ENCODE data around the gene KRT27.
"Not testable (repeated sequence)": the region's sequence is repeated elsewhere in the genome, so short reads cannot be mapped to it uniquely, and the experiment has no call there.

The KRT27 gene

GRCh38 chr17:40760105-40761016, 22.0 kb downstream of the KRT27 start:
- no peak overlapping the region for H2AFZ ChIP-seq (ENCODE audit: low read length, unreplicated experiment)
- H3K4me1 ChIP-seq (ENCODE audit: control insufficient read depth, insufficient read depth, low read length, unreplicated experiment) = no peaks in the 10 kb centered on the region
- peaks cover 28% of the 10 kb centered on the region for H3K27me3 ChIP-seq (ENCODE audit: insufficient read depth, low read length)
- no peaks in the 10 kb centered on the region for H3K79me2 ChIP-seq (ENCODE audit: control insufficient read depth, insufficient read depth, low read length, unreplicated experiment)
- no peak overlapping the region for H3K27ac ChIP-seq (ENCODE audit: low read depth, low read length)
- H3K36me3 ChIP-seq (ENCODE audit: insufficient read depth, low read length) = no peaks in the 10 kb centered on the region
- H3K4me3 ChIP-seq (ENCODE audit: low read depth, low read length) = no peak overlapping the region

- Histone ChIP-seq H3K27me3 (ENCODE audit: insufficient read depth, low read length) (peaks cover 61% of the 10 kb centered on the region), H2AFZ (ENCODE audit: low read length, unreplicated experiment) (no peak within 1 kb of the TSS), H3K4me1 (ENCODE audit: control insufficient read depth, insufficient read depth, low read length, unreplicated experiment) (no peaks in the 10 kb centered on the region), H3K4me3 (ENCODE audit: low read depth, low read length) (no peak within 1 kb of the TSS), H3K79me2 (ENCODE audit: control insufficient read depth, insufficient read depth, low read length, unreplicated experiment) (no peaks in the 10 kb centered on the region), H3K27ac (ENCODE audit: low read depth, low read length) (no peak within 1 kb of the TSS), H3K36me3 (ENCODE audit: insufficient read depth, low read length) (no peaks in the 10 kb centered on the region)
Observed at GRCh38 chr17:40755231-40755630, 27.1 kb downstream of the KRT27 start, which contains the start of gene KRT25. Gene KRT25 (minus strand): TSS chr17:40755331. CDS start chr17:40755271, 60 bp downstream.

GRCh38 chr17:40753804-40754203, 28.5 kb downstream of the KRT27 start:
- H2AFZ ChIP-seq (ENCODE audit: low read length, unreplicated experiment) = no peak overlapping the region
- H3K27me3 ChIP-seq (ENCODE audit: insufficient read depth, low read length) = peaks cover 66% of the 10 kb centered on the region
- H3K36me3 ChIP-seq (ENCODE audit: insufficient read depth, low read length) = no peaks in the 10 kb centered on the region
- H3K27ac ChIP-seq (ENCODE audit: low read depth, low read length) = no peak overlapping the region
- no peaks in the 10 kb centered on the region for H3K79me2 ChIP-seq (ENCODE audit: control insufficient read depth, insufficient read depth, low read length, unreplicated experiment)
- no peaks in the 10 kb centered on the region for H3K4me1 ChIP-seq (ENCODE audit: control insufficient read depth, insufficient read depth, low read length, unreplicated experiment)
- H3K4me3 ChIP-seq (ENCODE audit: low read depth, low read length) = no peak overlapping the region

GRCh38 chr17:40751065-40751464, 31.3 kb downstream of the KRT27 start:
- Histone ChIP-seq H3K79me2 (ENCODE audit: control insufficient read depth, insufficient read depth, low read length, unreplicated experiment) (no peaks in the 10 kb centered on the region), H2AFZ (ENCODE audit: low read length, unreplicated experiment) (no peak overlapping the region), H3K4me3 (ENCODE audit: low read depth, low read length) (no peak overlapping the region), H3K27me3 (ENCODE audit: insufficient read depth, low read length) (peaks cover 70% of the 10 kb centered on the region), H3K36me3 (ENCODE audit: insufficient read depth, low read length) (no peaks in the 10 kb centered on the region), H3K4me1 (ENCODE audit: control insufficient read depth, insufficient read depth, low read length, unreplicated experiment) (no peaks in the 10 kb centered on the region), H3K27ac (ENCODE audit: low read depth, low read length) (no peak overlapping the region)

GRCh38 chr17:40750391-40750790, 32.0 kb downstream of the KRT27 start:
- Histone ChIP-seq H3K27ac (ENCODE audit: low read depth, low read length) (no peak overlapping the region), H3K36me3 (ENCODE audit: insufficient read depth, low read length) (no peaks in the 10 kb centered on the region), H3K27me3 (ENCODE audit: insufficient read depth, low read length) (peaks cover 77% of the 10 kb centered on the region), H3K79me2 (ENCODE audit: control insufficient read depth, insufficient read depth, low read length, unreplicated experiment) (no peaks in the 10 kb centered on the region), H3K4me3 (ENCODE audit: low read depth, low read length) (no peak overlapping the region), H3K4me1 (ENCODE audit: control insufficient read depth, insufficient read depth, low read length, unreplicated experiment) (no peaks in the 10 kb centered on the region), H2AFZ (ENCODE audit: low read length, unreplicated experiment) (no peak overlapping the region)

GRCh38 chr17:40748666-40749065, 33.7 kb downstream of the KRT27 start:
- not testable (repeated sequence) for H3K27ac ChIP-seq (ENCODE audit: low read depth, low read length); H3K79me2 ChIP-seq (ENCODE audit: control insufficient read depth, insufficient read depth, low read length, unreplicated experiment); H3K36me3 ChIP-seq (ENCODE audit: insufficient read depth, low read length); H3K4me3 ChIP-seq (ENCODE audit: low read depth, low read length); H2AFZ ChIP-seq (ENCODE audit: low read length, unreplicated experiment); H3K4me1 ChIP-seq (ENCODE audit: control insufficient read depth, insufficient read depth, low read length, unreplicated experiment)
- H3K27me3 ChIP-seq (ENCODE audit: insufficient read depth, low read length) = peaks cover 79% of the 10 kb centered on the region

GRCh38 chr17:40738553-40738952, 43.8 kb downstream of the KRT27 start:
- Histone ChIP-seq H2AFZ (ENCODE audit: low read length, unreplicated experiment) (no peak overlapping the region), H3K27me3 (ENCODE audit: insufficient read depth, low read length) (peaks cover 72% of the 10 kb centered on the region), H3K36me3 (ENCODE audit: insufficient read depth, low read length) (no peaks in the 10 kb centered on the region), H3K79me2 (ENCODE audit: control insufficient read depth, insufficient read depth, low read length, unreplicated experiment) (no peaks in the 10 kb centered on the region), H3K4me3 (ENCODE audit: low read depth, low read length) (no peak overlapping the region), H3K4me1 (ENCODE audit: control insufficient read depth, insufficient read depth, low read length, unreplicated experiment) (no peaks in the 10 kb centered on the region), H3K27ac (ENCODE audit: low read depth, low read length) (no peak overlapping the region)

- Histone ChIP-seq H3K79me2 (ENCODE audit: control insufficient read depth, insufficient read depth, low read length, unreplicated experiment) (no peaks in the 10 kb centered on the region), H2AFZ (ENCODE audit: low read length, unreplicated experiment) (no peak overlapping the region), H3K27ac (ENCODE audit: low read depth, low read length) (no peak overlapping the region), H3K36me3 (ENCODE audit: insufficient read depth, low read length) (no peaks in the 10 kb centered on the region), H3K4me3 (ENCODE audit: low read depth, low read length) (no peak overlapping the region), H3K27me3 (ENCODE audit: insufficient read depth, low read length) (peaks cover 51% of the 10 kb centered on the region), H3K4me1 (ENCODE audit: control insufficient read depth, insufficient read depth, low read length, unreplicated experiment) (no peaks in the 10 kb centered on the region)
Observed at GRCh38 chr17:40735016-40735415, 47.3 kb downstream of the KRT27 start.

- Histone ChIP-seq H3K27me3 (ENCODE audit: insufficient read depth, low read length) (peaks cover 43% of the 10 kb centered on the region), H3K79me2 (ENCODE audit: control insufficient read depth, insufficient read depth, low read length, unreplicated experiment) (no peaks in the 10 kb centered on the region), H3K4me1 (ENCODE audit: control insufficient read depth, insufficient read depth, low read length, unreplicated experiment) (no peaks in the 10 kb centered on the region), H3K27ac (ENCODE audit: low read depth, low read length) (no peak overlapping the region), H3K36me3 (ENCODE audit: insufficient read depth, low read length) (no peaks in the 10 kb centered on the region), H3K4me3 (ENCODE audit: low read depth, low read length) (no peak overlapping the region), H2AFZ (ENCODE audit: low read length, unreplicated experiment) (no peak overlapping the region)
Observed at GRCh38 chr17:40734018-40734417, 48.3 kb downstream of the KRT27 start.

GRCh38 chr17:40730970-40731369, 51.4 kb downstream of the KRT27 start:
- Histone ChIP-seq H3K36me3 (ENCODE audit: insufficient read depth, low read length) (no peaks in the 10 kb centered on the region), H3K27ac (ENCODE audit: low read depth, low read length) (no peak overlapping the region), H3K27me3 (ENCODE audit: insufficient read depth, low read length) (peaks cover 22% of the 10 kb centered on the region; the same call in 1 of the 2 replicates), H3K4me3 (ENCODE audit: low read depth, low read length) (no peak overlapping the region), H3K79me2 (ENCODE audit: control insufficient read depth, insufficient read depth, low read length, unreplicated experiment) (no peaks in the 10 kb centered on the region), H2AFZ (ENCODE audit: low read length, unreplicated experiment) (no peak overlapping the region), H3K4me1 (ENCODE audit: control insufficient read depth, insufficient read depth, low read length, unreplicated experiment) (peaks cover 3% of the 10 kb centered on the region)
